Activated T-helper 2 cell treated with anti-CD3 and anti-CD28 coated beads, Interferon-gamma antibody, Interleukin-2, Interleukin-4, amounts not matched to agents 10 μg/mL and 5 μg/mL and 100 μg/mL, durations not matched to agents 14 hours and 24 hours and 36 hours (primary cell): ENCODE data around the gene SLIT1. TPM values are rescaled to one million over a fixed set of nuclear protein-coding genes. Genes with fewer than 3 reads are reported as not detected.
A peak's percentile ranks its signal among the peaks of the same experiment; 100 is the strongest.
"Not testable (repeated sequence)": the region's sequence is repeated elsewhere in the genome, so short reads cannot be mapped to it uniquely, and the experiment has no call there.

Experiments
- DNase-seq: peaks from one replicate; pipeline ENCODE4 v3.0.0; 2021; ENCODE audit warnings: low spot score
- H3K27ac Mint-ChIP-seq: one replicate; pipeline ENCODE4 v1.8.0; 2021; ENCODE audit warnings: mixed read lengths
- H3K27me3 Mint-ChIP-seq: one replicate; pipeline ENCODE4 v1.8.0; 2021; ENCODE audit warnings: low read depth, mixed read lengths
- H3K36me3 Mint-ChIP-seq: one replicate; pipeline ENCODE4 v1.8.0; 2021; ENCODE audit warnings: low read depth, mixed read lengths
- H3K4me1 Mint-ChIP-seq: one replicate; pipeline ENCODE4 v1.8.0; 2021; ENCODE audit warnings: low read depth, mixed read lengths
- H3K4me3 Mint-ChIP-seq: one replicate; pipeline ENCODE4 v1.8.0; 2021; ENCODE audit warnings: low read depth, mild to moderate bottlenecking, moderate library complexity, mixed read lengths
- H3K9me3 Mint-ChIP-seq: one replicate; pipeline ENCODE4 v1.8.0; 2021; ENCODE audit warnings: mixed read lengths
- intact Hi-C: fragments of 100-400 bp; cut with micrococcal nuclease; formaldehyde crosslinking; loops from one replicate; pipeline ENCODE4 v1.15.1; 2023
- total RNA-seq: library from RNA; stranded (reverse); gene quantifications from 2 replicates; pipeline ENCODE4 v1.2.3, GENCODE V29; 2022

SLIT1 gene
- total RNA-seq, 1 donor from 2014 or later, result 0.21 TPM

GRCh38 chr10:97087296-97087695, 98.5 kb downstream of the SLIT1 start:
- no peak overlapping the region for H3K4me3 Mint-ChIP-seq
- peaks cover 30% of the 10 kb centered on the region for H3K27me3 Mint-ChIP-seq
- H3K27ac Mint-ChIP-seq, result no peak overlapping the region
- intact Hi-C loops, result no loop called here
- no peaks in the 10 kb centered on the region for H3K9me3 Mint-ChIP-seq
- H3K36me3 Mint-ChIP-seq, result no peaks in the 10 kb centered on the region
- no peak for DNase-seq
- no peaks in the 10 kb centered on the region for H3K4me1 Mint-ChIP-seq

- H3K4me3 Mint-ChIP-seq, result no peak overlapping the region
- no peaks in the 10 kb centered on the region for H3K36me3 Mint-ChIP-seq
- no peaks in the 10 kb centered on the region for H3K4me1 Mint-ChIP-seq
- no peak for DNase-seq
- no peaks in the 10 kb centered on the region for H3K9me3 Mint-ChIP-seq
- intact Hi-C loops, result no loop called here
- H3K27me3 Mint-ChIP-seq, result peaks cover 28% of the 10 kb centered on the region
- H3K27ac Mint-ChIP-seq, result no peak overlapping the region
These were observed 99.2 kb downstream of the SLIT1 start for GRCh38 chr10:97086530-97086929.

- Mint-ChIP-seq H3K9me3 (no peaks in the 10 kb centered on the region), H3K4me3 (no peak overlapping the region), H3K27ac (no peak overlapping the region), H3K27me3 (peaks cover 8% of the 10 kb centered on the region), H3K4me1 (no peaks in the 10 kb centered on the region), H3K36me3 (no peaks in the 10 kb centered on the region)
- no peak for DNase-seq
- intact Hi-C loops, result no loop called here
These were observed 102.4 kb downstream of the SLIT1 start for GRCh38 chr10:97083228-97083829.

- H3K27me3 Mint-ChIP-seq, H3K4me1 Mint-ChIP-seq, DNase-seq, H3K27ac Mint-ChIP-seq, H3K36me3 Mint-ChIP-seq, intact Hi-C loops, H3K9me3 Mint-ChIP-seq, H3K4me3 Mint-ChIP-seq: not testable (repeated sequence)
These were observed 103.2 kb downstream of the SLIT1 start for GRCh38 chr10:97082575-97082974.

- Mint-ChIP-seq H3K9me3 (no peaks in the 10 kb centered on the region), H3K27ac (no peak overlapping the region), H3K27me3 (peaks cover 3% of the 10 kb centered on the region), H3K36me3 (no peaks in the 10 kb centered on the region), H3K4me1 (no peaks in the 10 kb centered on the region), H3K4me3 (no peak overlapping the region)
- intact Hi-C loops, result no loop called here
- DNase-seq, result peak; percentile 50
These were observed 104.0 kb downstream of the SLIT1 start for GRCh38 chr10:97081621-97082235.

GRCh38 chr10:97080051-97080776, 105.5 kb downstream of the SLIT1 start:
- intact Hi-C loops, result no loop called here
- Mint-ChIP-seq H3K36me3 (no peaks in the 10 kb centered on the region), H3K4me1 (no peaks in the 10 kb centered on the region), H3K27me3 (no peaks in the 10 kb centered on the region), H3K27ac (no peak overlapping the region), H3K9me3 (no peaks in the 10 kb centered on the region), H3K4me3 (no peak overlapping the region)
- no peak for DNase-seq

- no peaks in the 10 kb centered on the region for H3K36me3 Mint-ChIP-seq
- DNase-seq, result no peak
- no peaks in the 10 kb centered on the region for H3K4me1 Mint-ChIP-seq
- no peaks in the 10 kb centered on the region for H3K9me3 Mint-ChIP-seq
- no peaks in the 10 kb centered on the region for H3K27me3 Mint-ChIP-seq
- H3K27ac Mint-ChIP-seq, result no peak overlapping the region
- H3K4me3 Mint-ChIP-seq, result no peak overlapping the region
- intact Hi-C loops, result no loop called here
These were observed 106.3 kb downstream of the SLIT1 start for GRCh38 chr10:97079448-97079847.

- H3K4me1 Mint-ChIP-seq, result no peaks in the 10 kb centered on the region
- no peak for DNase-seq
- peaks cover 1% of the 10 kb centered on the region for H3K27me3 Mint-ChIP-seq
- intact Hi-C loops, result no loop called here
- no peaks in the 10 kb centered on the region for H3K9me3 Mint-ChIP-seq
- H3K36me3 Mint-ChIP-seq, result no peaks in the 10 kb centered on the region
- H3K27ac Mint-ChIP-seq, result no peak overlapping the region
- no peak overlapping the region for H3K4me3 Mint-ChIP-seq
These were observed 106.8 kb downstream of the SLIT1 start for GRCh38 chr10:97078938-97079445.

GRCh38 chr10:97078261-97078937, 107.4 kb downstream of the SLIT1 start:
- intact Hi-C loops, result no loop called here
- H3K9me3 Mint-ChIP-seq, result no peaks in the 10 kb centered on the region

GRCh38 chr10:97076781-97077180, 109.0 kb downstream of the SLIT1 start:
- no peak overlapping the region for H3K27ac Mint-ChIP-seq
- no peak overlapping the region for H3K4me3 Mint-ChIP-seq
- H3K36me3 Mint-ChIP-seq, result no peaks in the 10 kb centered on the region
- H3K4me1 Mint-ChIP-seq, result no peaks in the 10 kb centered on the region
- intact Hi-C loops, result no loop called here
- peaks cover 6% of the 10 kb centered on the region for H3K27me3 Mint-ChIP-seq
- H3K9me3 Mint-ChIP-seq, result no peaks in the 10 kb centered on the region
- DNase-seq, result no peak

More at GRCh38 chr10:97078261-97078937, 107.4 kb downstream of the SLIT1 start:
- Mint-ChIP-seq H3K36me3 (no peaks in the 10 kb centered on the region), H3K4me3 (no peak overlapping the region), H3K27ac (no peak overlapping the region), H3K27me3 (peaks cover 5% of the 10 kb centered on the region), H3K4me1 (no peaks in the 10 kb centered on the region)
- no peak for DNase-seq

GRCh38 chr10:97075961-97076525, 109.7 kb downstream of the SLIT1 start:
- Mint-ChIP-seq H3K36me3 (no peaks in the 10 kb centered on the region), H3K27me3 (peaks cover 10% of the 10 kb centered on the region), H3K4me3 (no peak overlapping the region), H3K4me1 (no peaks in the 10 kb centered on the region), H3K27ac (no peak overlapping the region), H3K9me3 (no peaks in the 10 kb centered on the region)
- DNase-seq, result no peak
- intact Hi-C loops, result no loop called here

- no peak for DNase-seq
- no peaks in the 10 kb centered on the region for H3K9me3 Mint-ChIP-seq
- H3K27ac Mint-ChIP-seq, result no peak overlapping the region
- no peaks in the 10 kb centered on the region for H3K36me3 Mint-ChIP-seq
- H3K27me3 Mint-ChIP-seq, result peaks cover 11% of the 10 kb centered on the region
- no peaks in the 10 kb centered on the region for H3K4me1 Mint-ChIP-seq
- no peak overlapping the region for H3K4me3 Mint-ChIP-seq
- intact Hi-C loops, result no loop called here
These were observed 110.3 kb downstream of the SLIT1 start for GRCh38 chr10:97075421-97075820.
